Hepatocyte (in vitro differentiated cells): Measurements from ENCODE around the gene KIAA0319L. TPM values are rescaled to one million over a fixed set of nuclear protein-coding genes. Genes with fewer than 3 reads are reported as not detected.
A peak's percentile ranks its signal among the peaks of the same experiment; 100 is the strongest.

Source experiments
- DNase-seq: peaks from one replicate; pipeline ENCODE4 v3.0.0-alpha.2; 2016; ENCODE audit warnings: low spot score
- H2AFZ ChIP-seq: fragments of 200-600 bp; sonication (generic); 2 replicates; pipeline ENCODE4 v1.6.0; 2016; ENCODE audit warnings: antibody characterized with exemption, mild to moderate bottlenecking
- H3K27ac ChIP-seq: fragments of 200-600 bp; sonication (generic); 2 replicates; pipeline ENCODE4 v1.5.1; 2016; ENCODE audit warnings: mild to moderate bottlenecking
- H3K27me3 ChIP-seq: fragments of 200-600 bp; sonication (generic); 2 replicates; pipeline ENCODE4 v1.6.1; 2016
- H3K36me3 ChIP-seq: fragments of 200-600 bp; sonication (generic); replicated peaks from 2 replicates; pipeline ENCODE4 v1.5.1; 2016; ENCODE audit warnings: low read depth; ENCODE audit not compliant: insufficient read depth
- H3K4me1 ChIP-seq: fragments of 200-600 bp; sonication (generic); 2 replicates; pipeline ENCODE4 v1.5.1; 2016; ENCODE audit warnings: mild to moderate bottlenecking, moderate library complexity; ENCODE audit not compliant: insufficient read depth
- H3K4me2 ChIP-seq: fragments of 200-600 bp; sonication (generic); 2 replicates; pipeline ENCODE4 v1.6.0; 2016
- H3K4me3 ChIP-seq: fragments of 200-600 bp; sonication (generic); 2 replicates; pipeline ENCODE4 v1.5.1; 2016; ENCODE audit warnings: mild to moderate bottlenecking
- H3K79me2 ChIP-seq: fragments of 200-600 bp; sonication (generic); 2 replicates; pipeline ENCODE4 v1.6.0; 2017; ENCODE audit warnings: mild to moderate bottlenecking
- H3K9me2 ChIP-seq: fragments of 200-600 bp; sonication (generic); replicated peaks from 2 replicates; pipeline ENCODE4 v1.6.0; 2017; ENCODE audit warnings: mild to moderate bottlenecking; ENCODE audit not compliant: insufficient read depth
- H3K9me3 ChIP-seq: fragments of 200-600 bp; sonication (generic); 2 replicates; pipeline ENCODE4 v1.5.1; 2016; ENCODE audit warnings: low read depth, mild to moderate bottlenecking
- H4K20me1 ChIP-seq: fragments of 200-600 bp; sonication (generic); 2 replicates; pipeline ENCODE4 v1.6.0; 2016; ENCODE audit warnings: mild to moderate bottlenecking; ENCODE audit not compliant: insufficient read depth, poor library complexity, severe bottlenecking
- CTCF ChIP-seq: fragments of 200-600 bp; sonication (generic); IDR thresholded peaks from 2 replicates; pipeline ENCODE4 v1.5.1; 2016; ENCODE audit warnings: antibody characterized with exemption, mild to moderate bottlenecking; ENCODE audit not compliant: poor library complexity
- EZH2 ChIP-seq: fragments of 200-600 bp; sonication (generic); IDR thresholded peaks from 2 replicates; pipeline ENCODE4 v1.6.1; 2016; ENCODE audit warnings: antibody characterized with exemption, mild to moderate bottlenecking, borderline replicate concordance
- EZH2phosphoT487 ChIP-seq: fragments of 200-600 bp; sonication (generic); IDR thresholded peaks from one replicate; pipeline ENCODE4 v1.6.1; 2018; ENCODE audit warnings: antibody characterized with exemption, mild to moderate bottlenecking, low read depth, moderate library complexity; ENCODE audit not compliant: unreplicated experiment, severe bottlenecking
- WGBS: methylation state at CpG from one replicate; pipeline ENCODE4 v1.1.6; 2016; ENCODE audit warnings: low lambda C conversion rate; ENCODE audit errors: missing lambda C conversion rate; 5-methylcytosine and 5-hydroxymethylcytosine counted together
- polyA plus RNA-seq: library from polyadenylated mRNA; unstranded; fragments of >200 nt; fragmentation: Nextera tagmentation; extraction: Ambion mirVana; gene quantifications from 2 replicates; pipeline ENCODE4 v1.2.1, GENCODE V29; 2016
- total RNA-seq: library from RNA; depleted of rRNA; stranded (reverse); fragments of >200 nt; gene quantifications from 2 replicates; pipeline ENCODE4 v1.2.3, GENCODE V29; 2014

KIAA0319L gene
- total and polyA plus RNA-seq, 2 experiments from 2014 or later: 56.3 to 77.7 TPM

GRCh38 chr1:35561297-35561971 is 4.2 kb upstream of the KIAA0319L start:
- H4K20me1 ChIP-seq: no peaks in the 10 kb centered on the region
- H3K9me3 ChIP-seq: no peaks in the 10 kb centered on the region
- H3K36me3 ChIP-seq: no peaks in the 10 kb centered on the region
- H3K79me2 ChIP-seq: peaks cover 5% of the 10 kb centered on the region
- no peaks in the 10 kb centered on the region for H3K27me3 ChIP-seq
- 93% methylated on average over 11 of the region's 11 CpGs for WGBS
- no peak overlapping the region for H3K4me3 ChIP-seq
- H2AFZ ChIP-seq: no peak overlapping the region
- no peak for DNase-seq
- H3K9me2 ChIP-seq: no peaks in the 10 kb centered on the region
- no peak overlapping the region for H3K4me2 ChIP-seq
- no peak overlapping the region for H3K27ac ChIP-seq
- TF ChIP-seq EZH2 (no peak), CTCF (no peak), EZH2phosphoT487 (no peak)
- no peaks in the 10 kb centered on the region for H3K4me1 ChIP-seq

- no peak overlapping the region for H2AFZ ChIP-seq
- H3K27ac ChIP-seq: no peak overlapping the region
- H3K4me2 ChIP-seq: no peak overlapping the region
- DNase-seq: no peak
- peaks cover 4% of the 10 kb centered on the region for H3K4me1 ChIP-seq
- H3K36me3 ChIP-seq: no peaks in the 10 kb centered on the region
- H3K27me3 ChIP-seq: no peaks in the 10 kb centered on the region
- no peaks in the 10 kb centered on the region for H3K9me2 ChIP-seq
- TF ChIP-seq CTCF: no peak
- TF ChIP-seq EZH2phosphoT487: no peak
- TF ChIP-seq EZH2: no peak
- no peaks in the 10 kb centered on the region for H3K9me3 ChIP-seq
- WGBS: 91% methylated on average over 44 of the region's 44 CpGs
- H4K20me1 ChIP-seq: peaks cover 3% of the 10 kb centered on the region
- H3K79me2 ChIP-seq: peaks cover 13% of the 10 kb centered on the region
- H3K4me3 ChIP-seq: no peak overlapping the region
These were observed 3.3 kb upstream of the KIAA0319L start for GRCh38 chr1:35560256-35561225.

- Histone ChIP-seq H2AFZ (no peak overlapping the region), H4K20me1 (peaks cover 6% of the 10 kb centered on the region), H3K9me2 (no peaks in the 10 kb centered on the region), H3K4me2 (peak overlapping the region; percentile 97), H3K27me3 (no peaks in the 10 kb centered on the region), H3K27ac (no peak overlapping the region), H3K4me1 (peaks cover 15% of the 10 kb centered on the region), H3K4me3 (no peak overlapping the region), H3K36me3 (no peaks in the 10 kb centered on the region), H3K9me3 (no peaks in the 10 kb centered on the region), H3K79me2 (peaks cover 23% of the 10 kb centered on the region)
- 79% methylated on average over 7 of the region's 7 CpGs for WGBS
- DNase-seq: no peak
- no peak for TF ChIP-seq CTCF
- TF ChIP-seq EZH2: no peak
- no peak for TF ChIP-seq EZH2phosphoT487
These were observed 2.2 kb upstream of the KIAA0319L start for GRCh38 chr1:35559317-35559944.
